T-helper 1 cell treated with Interleukin-12 subunit alpha and Interleukin-12 subunit beta and Interleukin-4 antibody, amounts not matched to agents 30 ng/mL and 1 ng/mL, for 36 hours (primary cell): ENCODE results near the gene NFYC. TPM values are rescaled to one million over a fixed set of nuclear protein-coding genes. Genes with fewer than 3 reads are reported as not detected.

ENCODE experiments used
- intact Hi-C: fragments of 100-400 bp; cut with micrococcal nuclease; formaldehyde crosslinking; loops from one replicate; pipeline ENCODE4 v1.15.1; 2024
- total RNA-seq: library from RNA; stranded (reverse); gene quantifications from 2 replicates; pipeline ENCODE4 v1.2.3, GENCODE V29; 2022

Gene NFYC
- total RNA-seq, 1 donor from 2014 or later = 98.8 TPM

- intact Hi-C loops = no loop called here
Measured at GRCh38 chr1:40793617-40794016, 102.1 kb downstream of the NFYC start.

- intact Hi-C loops = no loop called here
Measured at GRCh38 chr1:40794048-40794447, 102.5 kb downstream of the NFYC start.

- intact Hi-C loops = loop anchor here (1.0 kb wide), 1 partner anchor 12 kb away; the partner anchor contains the start of gene KCNQ4
Measured at GRCh38 chr1:40794974-40795715, 103.6 kb downstream of the NFYC start.

DNA sequence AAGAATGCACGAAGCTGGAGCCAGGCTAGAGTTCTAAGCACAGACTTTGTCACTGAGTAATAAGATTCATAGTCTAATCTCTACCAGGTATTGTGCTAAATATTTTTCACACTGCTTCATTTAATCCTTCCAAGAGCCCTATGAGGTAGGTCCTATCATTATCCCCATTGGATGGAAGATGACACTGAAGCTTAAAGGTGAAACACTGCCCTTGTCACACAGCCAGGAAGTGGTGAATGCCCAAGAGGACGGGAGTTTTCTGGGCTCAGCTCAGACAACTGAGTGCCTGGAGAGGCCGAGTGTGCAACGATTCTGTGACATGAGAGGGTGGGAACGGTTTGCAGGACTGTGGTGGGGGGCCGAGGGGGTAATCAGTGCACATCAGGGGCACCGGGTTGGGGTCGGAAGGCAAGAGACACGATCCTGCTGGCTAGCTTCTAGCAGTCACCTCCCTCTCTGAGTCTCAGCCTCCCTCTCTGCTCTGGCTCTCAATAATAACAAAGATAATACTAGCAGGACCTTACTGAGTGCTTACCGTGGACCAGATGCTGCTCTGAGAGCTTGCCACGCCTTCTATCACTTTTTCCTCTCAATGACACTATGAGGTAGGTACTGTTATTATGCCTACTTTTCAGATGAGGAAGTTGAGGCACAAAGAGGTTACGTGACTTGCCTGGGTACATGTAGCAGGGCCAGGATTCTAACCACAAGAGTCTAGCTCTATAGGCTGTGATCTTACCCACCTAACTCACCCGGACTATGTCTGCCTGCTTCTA, 104.5 kb downstream of the NFYC start:
- intact Hi-C loops = loop anchor here (1.0 kb wide), 1 partner anchor 13 kb away; the partner anchor contains the start of gene KCNQ4

DNA sequence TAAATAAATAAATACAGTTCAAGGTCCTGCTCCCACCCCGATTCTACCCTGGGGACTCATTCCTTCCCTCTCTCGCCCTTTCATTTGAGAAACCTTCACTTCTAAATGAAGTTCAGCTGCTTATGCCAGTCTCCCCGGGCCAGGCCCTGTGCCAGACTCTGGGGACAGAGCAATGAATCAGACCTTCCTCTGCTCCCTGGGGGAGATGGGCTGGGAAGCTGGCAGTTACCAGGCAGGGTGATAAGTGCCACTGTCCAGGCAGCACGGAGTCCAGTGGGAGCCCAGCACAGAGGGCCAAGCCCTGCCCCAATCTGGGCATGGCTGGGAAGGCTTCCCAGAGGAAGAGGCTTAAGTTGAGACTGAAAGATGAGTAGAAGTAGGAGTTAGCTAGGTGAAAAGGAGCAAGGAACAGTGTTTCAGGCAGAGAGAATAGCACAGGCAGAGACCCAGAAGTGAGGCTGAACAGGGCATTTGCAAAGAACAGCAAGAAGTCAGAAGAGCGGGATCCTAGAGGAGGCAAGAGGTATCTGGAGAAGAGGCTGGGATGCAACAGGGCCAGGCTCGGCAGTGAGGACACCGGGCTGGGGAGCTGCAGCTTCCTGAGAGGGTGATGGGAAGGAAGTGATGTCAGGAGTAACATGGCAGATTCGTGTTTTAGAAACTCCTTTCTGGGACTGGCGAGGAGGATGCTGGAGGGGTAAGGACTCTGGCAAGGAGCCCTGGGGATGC, 105.6 kb downstream of the NFYC start:
- intact Hi-C loops = no loop called here

- intact Hi-C loops = no loop called here
Measured at GRCh38 chr1:40797668-40798010, 106.1 kb downstream of the NFYC start.

DNA sequence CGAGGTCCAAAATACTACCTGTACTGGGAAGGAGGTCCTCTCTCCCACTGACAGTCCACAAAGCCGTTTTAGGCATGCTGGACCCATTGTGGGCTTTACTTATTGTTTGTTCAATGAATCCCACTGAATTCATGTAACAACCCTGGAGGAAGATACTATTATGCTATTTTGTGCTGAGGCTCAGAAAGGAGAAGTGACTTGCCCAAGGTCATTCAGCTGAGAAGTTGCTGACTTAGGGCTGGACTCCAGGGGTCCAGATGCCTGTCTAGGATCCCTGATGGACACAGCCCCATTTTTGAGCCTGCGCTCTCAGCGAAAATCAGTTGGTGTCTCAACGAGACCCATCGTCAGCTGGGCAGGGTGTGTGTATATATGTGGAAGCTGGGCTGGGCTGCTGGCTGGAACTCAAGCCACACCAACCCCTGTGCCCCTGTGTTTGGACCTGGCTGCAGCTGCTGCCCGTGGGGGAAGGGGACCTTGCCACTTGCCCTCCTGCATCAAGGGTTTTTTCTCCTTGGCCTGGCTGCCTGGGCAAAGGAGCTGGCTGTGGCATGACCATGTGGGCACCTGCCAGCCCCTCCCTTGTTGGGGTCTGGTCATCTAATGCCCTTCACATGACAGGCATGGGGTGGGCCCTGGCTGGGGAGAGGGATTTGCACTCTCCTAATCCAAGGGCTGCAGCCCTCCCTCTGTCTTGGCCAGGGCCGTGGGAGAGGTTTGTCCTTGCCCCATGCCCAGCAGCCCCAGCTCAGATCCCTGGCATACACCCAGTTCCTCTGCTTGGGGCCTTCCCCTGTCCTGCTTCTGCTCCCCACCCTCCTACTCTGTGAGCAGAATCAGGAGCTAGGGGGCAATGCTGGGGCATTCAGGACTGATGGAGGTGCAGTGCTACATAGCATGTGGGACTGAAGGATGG, 107.1 kb downstream of the NFYC start:
- intact Hi-C loops = no loop called here

DNA sequence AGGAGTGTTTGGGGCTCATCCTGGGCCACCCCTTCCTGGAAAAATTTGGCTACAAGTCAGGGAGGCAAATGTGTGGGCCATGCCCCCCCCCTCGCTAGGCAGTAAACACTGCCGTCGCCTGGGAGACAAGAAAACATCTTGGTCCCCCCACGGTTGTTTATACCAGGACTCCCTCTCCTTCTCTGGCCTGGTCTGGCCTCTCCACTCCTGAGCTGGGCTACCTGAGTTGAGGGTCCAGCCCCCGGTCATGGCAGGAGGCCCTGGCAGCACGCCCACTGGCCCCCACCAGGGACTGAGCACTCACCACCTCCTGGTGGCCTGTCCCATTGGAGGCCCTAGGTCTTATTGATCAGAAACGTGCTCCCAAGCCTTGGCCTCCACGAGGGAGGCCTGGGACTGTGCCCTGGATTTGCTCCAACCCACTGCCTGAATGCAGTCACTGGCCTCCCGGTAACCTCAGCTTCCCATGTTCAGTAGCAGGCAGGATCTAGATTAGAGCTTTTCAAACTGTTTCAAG, 107.9 kb downstream of the NFYC start:
- intact Hi-C loops = no loop called here

GRCh38 chr1:40801742-40802077, 110.2 kb downstream of the NFYC start:
- intact Hi-C loops = loop anchor here (1.0 to 5.0 kb wide), 6 partner anchors 17 to 759 kb away; partner anchors contain the start of genes CAP1, CITED4, KCNQ4 and NFYC

DNA sequence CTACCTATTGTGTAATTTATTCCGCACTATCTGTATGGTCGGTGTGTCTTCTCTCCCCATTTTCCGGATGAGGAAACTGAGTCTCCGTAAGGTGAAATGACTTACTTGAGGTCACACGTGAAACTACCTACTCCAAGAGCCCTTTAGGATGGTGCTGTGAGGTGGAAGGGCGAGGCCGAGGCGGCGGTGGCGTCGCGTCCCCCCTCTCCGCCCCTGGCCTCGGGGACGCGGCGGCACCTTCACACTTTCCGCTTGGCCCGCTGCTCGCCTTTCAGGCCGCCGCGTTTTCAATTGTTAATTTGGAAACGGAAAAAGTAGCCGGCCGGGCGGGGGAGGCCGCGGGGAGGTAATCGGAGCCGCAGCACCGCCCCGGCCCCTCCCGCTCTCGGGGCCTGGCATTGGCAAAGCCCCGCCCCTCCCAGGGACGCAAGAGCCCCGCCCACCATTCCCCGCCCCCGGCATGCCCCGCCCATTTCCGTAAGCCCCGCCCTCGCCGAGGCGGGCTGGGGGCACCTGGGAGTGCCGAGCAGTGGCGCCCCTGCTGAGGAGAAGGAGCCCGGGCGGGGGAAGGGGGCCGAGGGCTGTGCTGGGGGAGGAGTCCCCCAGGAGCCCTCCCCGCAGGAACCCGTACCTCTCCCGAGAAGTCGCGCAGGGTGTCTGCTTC, 110.7 kb downstream of the NFYC start:
- intact Hi-C loops = loop anchor here (1.0 to 5.0 kb wide), 6 partner anchors 16 to 760 kb away; partner anchors contain the start of genes CAP1, CITED4, KCNQ4 and NFYC

DNA sequence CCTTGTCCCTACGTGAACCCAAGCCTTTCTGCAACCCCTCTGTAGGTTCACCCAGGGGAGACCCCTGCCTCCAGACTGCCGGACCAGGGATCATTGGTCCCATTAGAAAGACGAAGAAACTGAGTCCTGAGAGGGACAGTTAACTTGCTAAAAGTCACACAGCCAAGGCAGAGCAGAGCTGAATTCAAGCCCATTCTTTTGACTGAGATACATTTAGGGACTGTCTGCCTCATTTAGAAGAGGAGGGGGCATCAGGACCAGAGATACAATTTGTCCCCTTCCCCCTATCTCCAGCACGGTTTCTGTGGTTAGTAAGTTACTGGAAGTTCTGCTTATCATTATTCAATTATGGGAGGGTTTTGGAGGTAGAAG, 111.2 kb downstream of the NFYC start:
- intact Hi-C loops = loop anchor here (1.0 to 5.0 kb wide), 6 partner anchors 16 to 760 kb away; partner anchors contain the start of genes CAP1, CITED4, KCNQ4 and NFYC

DNA sequence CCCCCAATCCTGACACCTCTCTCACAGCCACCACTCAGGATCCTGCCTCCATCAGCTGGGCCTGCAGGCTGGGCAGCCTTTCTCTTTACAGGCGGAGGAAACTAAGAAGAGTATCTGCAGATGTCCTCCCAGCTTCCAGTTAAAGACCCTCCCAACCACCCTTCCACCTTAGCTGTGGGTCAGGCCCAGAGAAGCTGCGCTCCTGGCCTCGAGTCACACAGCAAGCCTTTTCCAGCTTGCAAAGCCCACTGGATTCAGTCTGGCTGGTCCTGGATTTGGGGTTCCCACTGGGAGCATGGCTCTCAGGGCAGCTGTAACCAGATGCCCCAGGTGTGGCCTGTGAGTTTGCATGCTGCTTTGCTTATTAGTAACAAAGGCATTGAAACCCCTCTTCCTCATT, 111.9 kb downstream of the NFYC start:
- intact Hi-C loops = loop anchor here (2.0 to 5.0 kb wide), 2 partner anchors 21 to 761 kb away; partner anchors contain the start of genes CAP1 and KCNQ4

DNA sequence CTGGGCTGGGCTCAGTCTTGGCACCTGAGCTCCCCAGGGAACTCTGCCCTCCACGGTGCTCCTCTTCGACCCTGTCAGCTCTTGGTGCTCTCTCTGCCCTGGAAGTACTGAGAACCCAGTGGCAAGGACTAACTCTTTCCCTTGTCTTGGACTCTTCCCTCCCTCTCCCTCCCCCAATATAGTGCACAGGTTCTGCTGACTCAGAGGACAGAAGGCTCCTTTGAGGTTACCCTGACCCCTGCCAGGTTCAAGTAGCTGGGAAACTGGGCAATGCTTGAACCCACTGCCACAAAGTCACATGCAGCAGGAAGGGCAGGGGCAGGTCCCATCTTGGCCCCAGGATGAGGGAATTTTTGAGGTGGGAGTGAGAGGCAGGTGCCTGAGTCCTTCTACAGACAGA, 112.4 kb downstream of the NFYC start:
- intact Hi-C loops = loop anchor here (2.0 to 5.0 kb wide), 2 partner anchors 21 to 762 kb away; partner anchors contain the start of genes CAP1 and KCNQ4

GRCh38 chr1:40806240-40806639, 114.7 kb downstream of the NFYC start:
- intact Hi-C loops = no loop called here

- intact Hi-C loops = no loop called here
Measured at GRCh38 chr1:40806731-40807695, 115.5 kb downstream of the NFYC start.

DNA sequence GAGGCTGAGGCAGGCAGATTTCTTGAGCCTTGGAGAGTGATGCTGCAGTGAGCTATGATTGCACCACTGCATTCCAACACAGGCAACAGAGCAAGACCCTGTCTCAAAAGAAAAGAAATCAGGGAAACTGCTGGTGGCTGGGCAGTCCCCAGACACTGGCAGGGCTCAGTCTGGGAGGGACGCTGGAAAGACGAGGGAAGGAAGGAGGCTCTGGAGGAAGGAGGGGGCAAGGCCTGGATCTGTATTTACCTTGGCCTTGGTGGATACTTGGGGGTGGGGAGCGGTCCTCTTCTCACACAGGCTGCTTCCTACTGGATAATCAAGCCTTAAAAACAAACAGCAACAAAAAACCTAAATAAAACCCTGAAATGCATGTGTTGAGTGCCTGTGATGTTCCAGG, 116.5 kb downstream of the NFYC start:
- intact Hi-C loops = loop anchor here (2.0 kb wide), 1 partner anchor 33 kb away; no protein-coding TSS in a partner anchor

DNA sequence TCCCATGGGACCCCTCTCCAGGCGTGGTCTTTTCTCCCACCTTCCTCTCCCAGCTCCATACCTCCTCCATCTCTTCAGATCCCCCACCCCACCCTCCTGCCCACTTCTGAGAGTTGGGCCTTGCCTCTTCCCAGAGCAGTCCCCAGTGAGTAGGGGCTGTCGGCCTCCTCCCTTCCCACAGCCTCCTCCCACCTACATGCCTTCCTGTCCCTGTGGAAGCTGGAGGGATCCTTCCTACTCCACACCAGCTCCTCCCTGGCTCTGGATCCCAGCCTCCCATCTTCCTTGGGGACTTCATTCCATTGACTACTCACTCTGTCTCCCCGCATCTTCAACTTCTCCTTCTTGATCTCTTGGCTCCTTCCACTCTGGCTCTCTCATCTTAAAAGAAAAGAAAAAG, 116.9 kb downstream of the NFYC start:
- intact Hi-C loops = loop anchor here (2.0 kb wide), 1 partner anchor 34 kb away; no protein-coding TSS in a partner anchor

GRCh38 chr1:40808909-40809308, 117.4 kb downstream of the NFYC start:
- intact Hi-C loops = loop anchor here (1.0 to 2.0 kb wide), 2 partner anchors 9 to 34 kb away; no protein-coding TSS in a partner anchor
